MCF 10A (cell line): ENCODE data around the gene GEMIN4. TPM values are rescaled to one million over a fixed set of nuclear protein-coding genes. Genes with fewer than 3 reads are reported as not detected.
"Not testable (repeated sequence)": the region's sequence is repeated elsewhere in the genome, so short reads cannot be mapped to it uniquely, and the experiment has no call there.

Experiments used
- BruUV-seq: library from RNA; stranded (reverse); fragments of 400-500 nt; replicated peaks from 2 replicates; lab custom pipeline; 2021; lab: Mats Ljungman, UMichigan
- CTCF ChIA-PET: fragments of 300-600 bp; sonication (Branson Sonifier 250); formaldehyde crosslinking; extraction: SDS; loops from one replicate; lab custom pipeline; 2021; ENCODE audit warnings: antibody characterized with exemption, inconsistent platforms; lab: Yijun Ruan, JAX
- POLR2A ChIA-PET: fragments of 300-600, 350-650 bp; sonication (Branson Sonifier 250); formaldehyde crosslinking; extraction: SDS; loops from one replicate; lab custom pipeline; 2020; ENCODE audit warnings: antibody characterized with exemption, inconsistent platforms; lab: Yijun Ruan, JAX
- DNase-seq: peaks from one replicate; pipeline ENCODE4 v3.0.0-alpha.2; 2018; ENCODE audit not compliant: unreplicated experiment
- H3K27ac Mint-ChIP-seq: one replicate; pipeline ENCODE4 v1.8.0; 2022; ENCODE audit warnings: mild to moderate bottlenecking, low read depth, mixed read lengths; ENCODE audit not compliant: unreplicated experiment
- H3K27me3 Mint-ChIP-seq: one replicate; pipeline ENCODE4 v1.8.0; 2022; ENCODE audit warnings: mixed read lengths; ENCODE audit not compliant: insufficient read depth, unreplicated experiment
- H3K36me3 Mint-ChIP-seq: one replicate; pipeline ENCODE4 v1.8.0; 2022; ENCODE audit warnings: mild to moderate bottlenecking, moderate library complexity, mixed read lengths; ENCODE audit not compliant: insufficient read depth, unreplicated experiment
- H3K4me1 Mint-ChIP-seq: one replicate; pipeline ENCODE4 v1.8.0; 2022; ENCODE audit warnings: mixed read lengths; ENCODE audit not compliant: insufficient read depth, unreplicated experiment
- H3K4me3 Mint-ChIP-seq: one replicate; pipeline ENCODE4 v1.8.0; 2022; ENCODE audit warnings: mild to moderate bottlenecking, moderate library complexity, mixed read lengths; ENCODE audit not compliant: unreplicated experiment
- H3K9me3 Mint-ChIP-seq: one replicate; pipeline ENCODE4 v1.8.0; 2022; ENCODE audit warnings: mixed read lengths; ENCODE audit not compliant: unreplicated experiment
- CTCF ChIP-seq: fragments of 200-600 bp; IDR thresholded peaks from one replicate; pipeline ENCODE4 v1.8.0; 2022; ENCODE audit warnings: antibody characterized with exemption, mild to moderate bottlenecking; ENCODE audit not compliant: unreplicated experiment
- intact Hi-C: fragments of 100-400 bp; cut with micrococcal nuclease; formaldehyde crosslinking; loops from 2 replicates; pipeline ENCODE4 v1.14.1; 2022
- total RNA-seq: library from RNA; stranded (reverse); gene quantifications from 2 replicates; pipeline ENCODE4 v1.2.3, GENCODE V29; 2022

The GEMIN4 gene
- total RNA-seq, 1 experiment from 2014 or later = 24.1 TPM

GRCh38 chr17:759964-760363, 7.9 kb upstream of the GEMIN4 start:
- DNase-seq = no peak
- no peak overlapping the region for H3K4me3 Mint-ChIP-seq
- no peak overlapping the region for H3K27ac Mint-ChIP-seq
- CTCF ChIA-PET = no interaction called here
- intact Hi-C loops = no loop called here
- POLR2A ChIA-PET = interaction anchor here (0.6 to 1.6 kb wide), 3 partner anchors 22 to 153 kb away, joined by 3 to 9 read pairs (median 3); partner anchors contain the start of genes GLOD4 and MRM3
- no TSS peak for BruUV-seq
- no peaks in the 10 kb centered on the region for H3K27me3 Mint-ChIP-seq
- no peaks in the 10 kb centered on the region for H3K4me1 Mint-ChIP-seq
- TF ChIP-seq CTCF = no peak
- H3K36me3 Mint-ChIP-seq = peaks cover 69% of the 10 kb centered on the region
- H3K9me3 Mint-ChIP-seq = no peaks in the 10 kb centered on the region

- intact Hi-C loops, DNase-seq, H3K4me1 Mint-ChIP-seq, CTCF ChIA-PET, H3K9me3 Mint-ChIP-seq, BruUV-seq, H3K27me3 Mint-ChIP-seq, H3K4me3 Mint-ChIP-seq, H3K27ac Mint-ChIP-seq: not testable (repeated sequence)
- H3K36me3 Mint-ChIP-seq = peaks cover 35% of the 10 kb centered on the region
- POLR2A ChIA-PET = interaction anchor here (1.2 to 2.7 kb wide), 2 partner anchors 26 kb away, joined by 3 to 11 read pairs; partner anchors contain the start of genes GLOD4 and MRM3
These were observed 4.0 kb upstream of the GEMIN4 start for GRCh38 chr17:756010-756567.

GRCh38 chr17:755319-755961, 3.4 kb upstream of the GEMIN4 start:
- H3K27ac Mint-ChIP-seq, BruUV-seq, H3K9me3 Mint-ChIP-seq, H3K27me3 Mint-ChIP-seq, H3K4me3 Mint-ChIP-seq, H3K4me1 Mint-ChIP-seq, DNase-seq, intact Hi-C loops: not testable (repeated sequence)
- ChIA-PET CTCF (interaction anchor here (0.6 kb wide), 2 partner anchors 20 to 225 kb away, joined by 3 to 6 read pairs; no protein-coding TSS in a partner anchor), POLR2A (interaction anchor here (0.8 to 2.7 kb wide), 6 partner anchors 22 to 41 kb away, joined by 3 to 11 read pairs (median 4); partner anchors contain the start of genes GLOD4, MRM3 and VPS53)
- H3K36me3 Mint-ChIP-seq = peaks cover 32% of the 10 kb centered on the region

GRCh38 chr17:753418-753817, 1.4 kb upstream of the GEMIN4 start:
- BruUV-seq = no TSS peak
- no peak overlapping the region for H3K4me3 Mint-ChIP-seq
- CTCF ChIA-PET = interaction anchor here (0.8 to 1.4 kb wide), 3 partner anchors 11 to 22 kb away, joined by 5 to 6 read pairs (median 5); no protein-coding TSS in a partner anchor
- TF ChIP-seq CTCF = no peak
- H3K27me3 Mint-ChIP-seq = no peaks in the 10 kb centered on the region
- POLR2A ChIA-PET = interaction anchor here (1.0 to 2.3 kb wide), 5 partner anchors 18 to 38 kb away, joined by 5 to 8 read pairs (median 7); partner anchors contain the start of genes GLOD4 and MRM3
- DNase-seq = no peak
- H3K27ac Mint-ChIP-seq = no peak overlapping the region
- peaks cover 17% of the 10 kb centered on the region for H3K36me3 Mint-ChIP-seq
- H3K4me1 Mint-ChIP-seq = peaks cover 16% of the 10 kb centered on the region
- intact Hi-C loops = loop anchor here (5.0 kb wide), 2 partner anchors 36 to 341 kb away; a partner anchor contains a TSS
- peaks cover 3% of the 10 kb centered on the region for H3K9me3 Mint-ChIP-seq
